HEK293T (cell line): ENCODE data around the gene MT1A.

Experiments
- CTCF ChIA-PET: fragments of 350-600 bp; formaldehyde crosslinking; extraction: SDS; loops from one replicate; lab custom pipeline; 2021; ENCODE audit warnings: antibody characterized with exemption, inconsistent platforms; lab: Yijun Ruan, JAX
- POLR2A ChIA-PET: fragments of 350-600 bp; formaldehyde crosslinking; extraction: SDS; loops from one replicate; lab custom pipeline; 2020; ENCODE audit warnings: antibody characterized with exemption, inconsistent platforms; lab: Yijun Ruan, JAX
- DNase-seq: peaks from one replicate; pipeline ENCODE4 v3.0.0; 2012; ENCODE audit warnings: mixed read lengths; ENCODE audit errors: extremely low spot score
- ARNT ChIP-seq: fragments of 450-650 bp; IDR thresholded peaks from 2 replicates; pipeline ENCODE4 v1.6.1; 2017; ENCODE audit warnings: mild to moderate bottlenecking
- BHLHE40 ChIP-seq: fragments of 450-650 bp; IDR thresholded peaks from 2 replicates; pipeline ENCODE4 v1.6.1; 2016; ENCODE audit warnings: mild to moderate bottlenecking, moderate library complexity, borderline replicate concordance
- CTBP1 ChIP-seq: fragments of 450-650 bp; IDR thresholded peaks from 2 replicates; pipeline ENCODE4 v1.6.1; 2016; ENCODE audit warnings: borderline replicate concordance
- ELF4 ChIP-seq: fragments of 450-650 bp; IDR thresholded peaks from 2 replicates; pipeline ENCODE4 v1.6.1; 2017; ENCODE audit warnings: antibody characterized with exemption
- FOXA1 ChIP-seq: fragments of 450-650 bp; IDR thresholded peaks from 2 replicates; pipeline ENCODE4 v1.6.1; 2016; ENCODE audit warnings: mild to moderate bottlenecking
- FOXK2 ChIP-seq: fragments of 450-650 bp; IDR thresholded peaks from 2 replicates; pipeline ENCODE4 v1.6.1; 2016; ENCODE audit warnings: mild to moderate bottlenecking
- FOXM1 ChIP-seq: fragments of 450-650 bp; IDR thresholded peaks from 2 replicates; pipeline ENCODE4 v1.6.1; 2017; ENCODE audit warnings: mild to moderate bottlenecking, borderline replicate concordance
- HDGF ChIP-seq: fragments of 450-650 bp; IDR thresholded peaks from 2 replicates; pipeline ENCODE4 v1.6.1; 2017; ENCODE audit warnings: antibody characterized with exemption, borderline replicate concordance
- L3MBTL2 ChIP-seq: fragments of 450-650 bp; conservative IDR thresholded peaks from 2 replicates; pipeline ENCODE4 v1.6.1; 2016; ENCODE audit warnings: mild to moderate bottlenecking
- LEF1 ChIP-seq: fragments of 450-650 bp; IDR thresholded peaks from 2 replicates; pipeline ENCODE4 v1.6.1; 2017; ENCODE audit warnings: mild to moderate bottlenecking, borderline replicate concordance
- NFRKB ChIP-seq: fragments of 450-650 bp; IDR thresholded peaks from 2 replicates; pipeline ENCODE4 v1.6.1; 2016; ENCODE audit warnings: mild to moderate bottlenecking, moderate library complexity
- SP1 ChIP-seq: fragments of 450-650 bp; IDR thresholded peaks from 2 replicates; pipeline ENCODE4 v1.6.1; 2017
- SUZ12 ChIP-seq: fragments of 450-650 bp; IDR thresholded peaks from 2 replicates; pipeline ENCODE4 v1.6.1; 2016; ENCODE audit warnings: mild to moderate bottlenecking
- TARDBP ChIP-seq: fragments of 450-650 bp; IDR thresholded peaks from 2 replicates; pipeline ENCODE4 v1.6.1; 2016
- ZNF384 ChIP-seq: fragments of 450-650 bp; IDR thresholded peaks from 2 replicates; pipeline ENCODE4 v1.6.1; 2016
- TF ChIP-seq, protein P1 (sequence below): fragments of 450-650 bp; IDR thresholded peaks from 2 replicates; pipeline ENCODE4 v1.6.1; 2016

The MT1A gene

DNA sequence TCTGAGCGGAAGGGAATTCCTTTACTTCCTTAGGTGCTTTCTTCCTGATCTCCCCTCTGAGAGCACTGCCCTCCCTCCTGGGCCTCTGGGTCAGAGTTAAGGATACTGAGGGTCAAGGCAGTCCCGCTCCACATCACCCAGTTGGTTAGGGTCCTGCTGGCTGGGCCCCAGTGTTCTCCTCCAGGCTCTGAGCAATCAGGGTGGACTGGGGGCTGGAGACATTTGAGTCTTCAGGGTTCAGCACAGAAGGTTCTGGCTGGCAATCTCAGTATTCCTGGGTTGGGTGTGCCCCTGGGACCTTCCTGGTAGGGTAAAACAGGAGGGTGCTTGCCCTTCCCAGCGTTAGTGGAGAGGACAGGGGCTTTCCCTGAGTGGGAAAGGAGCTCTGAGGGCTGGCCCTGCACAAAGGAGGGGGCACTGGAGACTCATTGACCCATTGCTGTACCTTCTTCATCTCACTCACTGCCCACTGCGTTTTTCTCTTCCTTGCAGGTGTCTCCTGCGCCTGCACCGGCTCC lies 5.6 kb upstream of the MT1A start:
- TF ChIP-seq ELF4 (no peak), CTBP1 (no peak), FOXK2 (no peak), NFRKB (no peak), ARNT (no peak), LEF1 (no peak), SP1 (no peak), SUZ12 (no peak), HDGF (no peak)
- TF ChIP-seq, protein P1, sequence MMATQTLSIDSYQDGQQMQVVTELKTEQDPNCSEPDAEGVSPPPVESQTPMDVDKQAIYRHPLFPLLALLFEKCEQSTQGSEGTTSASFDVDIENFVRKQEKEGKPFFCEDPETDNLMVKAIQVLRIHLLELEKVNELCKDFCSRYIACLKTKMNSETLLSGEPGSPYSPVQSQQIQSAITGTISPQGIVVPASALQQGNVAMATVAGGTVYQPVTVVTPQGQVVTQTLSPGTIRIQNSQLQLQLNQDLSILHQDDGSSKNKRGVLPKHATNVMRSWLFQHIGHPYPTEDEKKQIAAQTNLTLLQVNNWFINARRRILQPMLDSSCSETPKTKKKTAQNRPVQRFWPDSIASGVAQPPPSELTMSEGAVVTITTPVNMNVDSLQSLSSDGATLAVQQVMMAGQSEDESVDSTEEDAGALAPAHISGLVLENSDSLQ = no peak
- ChIA-PET POLR2A (no interaction called here), CTCF (no interaction called here)
- no peak for DNase-seq

DNA sequence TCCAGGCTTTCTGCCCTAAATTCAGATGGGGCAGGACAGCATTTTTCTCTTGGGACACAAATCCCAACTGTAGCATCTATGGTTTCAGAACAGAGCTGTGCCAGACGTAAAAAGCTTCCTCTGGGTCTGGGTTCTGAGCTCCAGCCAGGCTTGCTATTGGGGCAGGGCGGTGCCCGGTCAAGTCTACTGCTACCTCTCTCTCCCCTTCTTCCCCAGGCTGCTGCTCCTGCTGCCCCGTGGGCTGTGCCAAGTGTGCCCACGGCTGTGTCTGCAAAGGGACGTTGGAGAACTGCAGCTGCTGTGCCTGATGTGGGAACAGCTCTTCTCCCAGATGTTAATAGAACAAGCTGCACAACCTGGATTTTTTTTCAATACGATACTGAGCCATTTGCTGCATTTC lies 4.9 kb upstream of the MT1A start:
- no peak for DNase-seq
- TF ChIP-seq L3MBTL2 = no peak
- TF ChIP-seq FOXK2 = no peak
- no peak for TF ChIP-seq ARNT
- TF ChIP-seq, protein P1 = no peak
- no peak for TF ChIP-seq FOXM1
- no peak for TF ChIP-seq LEF1
- TF ChIP-seq HDGF = no peak
- no peak for TF ChIP-seq FOXA1
- no peak for TF ChIP-seq CTBP1
- TF ChIP-seq SUZ12 = no peak
- no peak for TF ChIP-seq NFRKB
- no peak for TF ChIP-seq ZNF384
- no peak for TF ChIP-seq BHLHE40
- no peak for TF ChIP-seq SP1
- TF ChIP-seq TARDBP = no peak
- TF ChIP-seq ELF4 = no peak
- ChIA-PET POLR2A (no interaction called here), CTCF (no interaction called here)

DNA sequence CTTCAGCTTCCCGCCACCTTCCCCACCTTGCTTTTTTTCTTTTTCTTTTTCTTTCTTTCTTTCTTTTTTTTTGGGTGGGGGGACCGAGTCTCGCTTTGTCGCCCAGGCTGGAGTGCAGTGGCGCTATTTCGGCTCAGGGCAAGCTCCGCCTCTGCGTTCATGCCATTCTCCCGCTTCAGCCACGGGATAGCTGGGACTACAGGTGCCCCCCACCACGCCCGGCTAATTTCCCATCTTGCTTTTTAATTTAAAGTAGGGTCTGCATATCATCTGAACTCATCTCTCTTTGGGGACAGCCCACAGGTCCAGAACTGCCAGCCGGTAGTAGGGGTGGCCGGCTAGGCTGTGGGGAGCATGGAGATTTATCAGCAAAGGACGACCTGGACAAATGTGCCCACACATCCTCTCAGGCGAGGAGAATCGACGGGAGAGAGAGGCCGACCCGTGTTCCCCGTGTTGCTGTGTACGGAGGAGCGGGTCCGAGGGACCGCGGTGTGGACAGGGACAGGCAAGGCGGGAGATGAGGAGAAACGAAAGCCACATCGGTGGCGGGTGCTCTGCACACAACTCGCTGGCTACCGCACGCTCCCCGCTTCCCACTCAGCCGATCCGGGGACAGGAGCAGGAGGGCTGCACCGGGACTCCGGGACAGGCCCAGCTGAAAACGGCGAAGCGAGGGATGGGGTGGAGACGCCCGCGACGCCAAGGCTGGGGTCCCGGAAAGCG lies 3.6 kb upstream of the MT1A start:
- POLR2A ChIA-PET = interaction anchor here (1.1 kb wide), 1 partner anchor 27 kb away, joined by 3 read pairs; the partner anchor contains the start of gene MT2A
- CTCF ChIA-PET = no interaction called here
- TF ChIP-seq BHLHE40 (no peak), FOXA1 (no peak), HDGF (no peak), SUZ12 (no peak), NFRKB (no peak), CTBP1 (no peak), ELF4 (no peak), ZNF384 (no peak), FOXK2 (no peak)
- TF ChIP-seq, protein P1 = no peak
- no peak for DNase-seq

DNA sequence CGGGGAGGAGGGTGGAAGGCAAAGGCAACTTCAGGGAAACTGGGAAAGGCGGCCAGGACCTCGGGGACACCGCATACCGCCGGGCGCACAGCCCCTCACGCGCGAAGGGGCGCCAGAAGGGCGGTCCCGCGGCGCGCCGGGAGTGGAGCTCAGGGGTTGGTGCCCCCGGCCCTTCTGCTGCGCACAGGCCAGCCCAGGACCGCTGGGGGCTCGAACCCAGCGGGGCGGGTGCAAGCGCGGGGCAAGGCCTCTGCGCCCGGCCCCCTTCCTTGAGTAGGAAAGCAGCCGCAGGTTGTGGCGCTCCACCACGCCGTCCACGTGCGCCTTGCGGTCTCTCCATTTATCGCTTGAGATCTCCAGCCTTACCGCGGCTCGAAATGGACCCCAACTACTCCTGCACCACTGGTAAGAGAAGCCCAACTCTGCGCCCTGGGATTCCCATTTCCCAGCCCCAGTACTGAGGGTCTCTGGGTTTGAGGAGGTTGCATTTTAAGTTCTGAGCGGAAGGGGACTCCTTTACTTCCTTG lies 3.0 kb upstream of the MT1A start:
- TF ChIP-seq NFRKB = no peak
- TF ChIP-seq HDGF = no peak
- TF ChIP-seq L3MBTL2 = no peak
- no peak for TF ChIP-seq CTBP1
- no peak for TF ChIP-seq SUZ12
- TF ChIP-seq FOXA1 = no peak
- no peak for TF ChIP-seq FOXM1
- no peak for TF ChIP-seq ELF4
- TF ChIP-seq SP1 = no peak
- TF ChIP-seq ZNF384 = no peak
- no peak for TF ChIP-seq BHLHE40
- TF ChIP-seq LEF1 = no peak
- TF ChIP-seq, protein P1 = no peak
- TF ChIP-seq FOXK2 = no peak
- TF ChIP-seq ARNT = no peak
- TF ChIP-seq TARDBP = no peak
- CTCF ChIA-PET = no interaction called here
- POLR2A ChIA-PET = no interaction called here
- no peak for DNase-seq

DNA sequence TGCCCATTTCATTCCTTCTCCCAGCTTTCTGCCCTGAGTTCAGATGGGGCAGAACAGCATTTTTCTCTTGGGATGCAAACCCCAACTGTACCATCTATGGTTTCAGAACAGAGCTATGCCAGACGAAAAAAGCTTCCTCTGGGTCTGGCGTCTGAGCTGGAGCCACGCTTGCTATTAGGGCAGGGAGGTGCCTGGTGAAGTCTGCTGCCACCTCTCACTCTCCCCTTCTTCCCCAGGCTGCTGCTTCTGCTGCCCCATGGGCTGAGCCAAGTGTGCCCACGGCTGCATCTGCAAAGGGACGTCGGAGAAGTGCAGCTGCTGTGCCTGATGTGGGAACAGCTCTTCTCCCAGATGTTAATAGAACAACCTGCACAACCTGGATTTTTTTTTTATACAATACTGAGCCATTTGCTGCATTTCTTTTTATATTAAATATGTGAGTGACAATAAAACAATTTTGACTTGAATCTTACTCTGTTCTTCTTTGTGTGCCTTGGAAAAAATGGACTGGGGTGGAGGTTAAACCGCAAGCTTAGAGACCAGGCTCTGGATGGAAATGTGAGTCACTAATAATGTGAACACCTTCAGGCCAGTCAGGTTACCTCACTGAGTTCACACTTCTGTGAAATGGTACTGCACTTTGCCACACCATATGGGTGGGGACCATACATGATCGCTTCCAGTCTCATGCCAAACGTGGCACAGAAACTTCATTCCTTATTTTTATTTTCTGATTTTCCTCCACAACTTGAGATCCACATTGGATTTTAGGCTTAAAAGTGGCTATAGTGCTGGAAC lies 1.7 kb upstream of the MT1A start:
- CTCF ChIA-PET = interaction anchor here (0.6 kb wide), 1 partner anchor 932 kb away, joined by 3 read pairs; no protein-coding TSS in a partner anchor
- TF ChIP-seq BHLHE40 (no peak), FOXK2 (no peak), L3MBTL2 (no peak), SUZ12 (no peak), FOXM1 (no peak), NFRKB (no peak), ELF4 (no peak)
- TF ChIP-seq, protein P1 = no peak
- POLR2A ChIA-PET = no interaction called here
- DNase-seq = no peak
